Measurements from ENCODE around the gene SPAG7. TPM values are rescaled to one million over a fixed set of nuclear protein-coding genes. Genes with fewer than 3 reads are reported as not detected.
"Not testable (repeated sequence)": the region's sequence is repeated elsewhere in the genome, so short reads cannot be mapped to it uniquely, and the experiment has no call there.

Gene SPAG7
- total RNA-seq, 1 donor from 2014 or later: 60.0 TPM

- intact Hi-C loops (cut with micrococcal nuclease): loop anchor here (1.0 to 5.0 kb wide), 12 partner anchors 8 to 678 kb away; partner anchors contain the start of genes ANKFY1, ARRB2, CAMTA2 and DERL2
Observed at GRCh38 chr17:4939796-4940554, 27.6 kb downstream of the SPAG7 start, which contains the start of the genes RNF167 and SLC25A11. RNF167 (plus strand) TSS chr17:4940268; CDS start chr17:4940910, 642 bp downstream. SLC25A11 (minus strand) TSS chr17:4940046; CDS start chr17:4939910, 136 bp downstream.

DNA sequence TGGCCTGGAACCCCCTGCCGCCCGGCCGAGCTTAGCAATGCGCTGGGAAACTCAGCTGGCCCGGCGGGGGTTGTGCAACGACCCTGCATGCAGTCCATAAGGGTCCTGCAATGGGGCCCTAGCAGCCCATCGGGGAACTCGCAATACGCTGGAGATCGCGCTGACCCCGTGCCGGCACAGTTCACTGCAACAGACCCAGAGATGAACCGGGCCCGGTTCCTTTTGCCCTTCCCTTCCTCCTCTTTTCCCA, 28.1 kb downstream of the SPAG7 start:
- intact Hi-C loops (cut with micrococcal nuclease): no loop called here

GRCh38 chr17:4938688-4939545, 28.7 kb downstream of the SPAG7 start:
- intact Hi-C loops (cut with micrococcal nuclease): no loop called here

DNA sequence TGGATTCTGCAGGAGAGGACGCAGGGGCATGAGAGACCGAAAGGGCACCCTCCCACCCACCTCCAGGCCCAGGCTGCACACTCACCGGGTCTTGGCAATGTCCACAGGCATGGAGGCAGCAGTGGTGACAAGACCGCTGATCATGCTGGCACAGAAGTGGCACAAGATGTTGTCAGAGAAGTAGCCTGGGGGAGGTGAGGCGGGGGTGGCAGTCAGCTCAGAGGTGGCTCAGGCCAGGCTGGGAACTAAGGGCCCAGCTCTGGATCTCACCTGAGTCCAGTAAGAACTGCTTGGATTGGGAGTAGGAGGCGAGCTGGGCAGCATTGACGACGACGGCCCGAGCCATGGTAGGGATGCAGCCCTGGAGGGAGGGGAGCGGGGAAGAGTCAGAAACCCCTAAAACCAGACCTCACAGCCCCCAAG, 29.5 kb downstream of the SPAG7 start:
- intact Hi-C loops (cut with micrococcal nuclease): no loop called here

GRCh38 chr17:4937553-4937952, 30.1 kb downstream of the SPAG7 start:
- intact Hi-C loops (cut with micrococcal nuclease): no loop called here

DNA sequence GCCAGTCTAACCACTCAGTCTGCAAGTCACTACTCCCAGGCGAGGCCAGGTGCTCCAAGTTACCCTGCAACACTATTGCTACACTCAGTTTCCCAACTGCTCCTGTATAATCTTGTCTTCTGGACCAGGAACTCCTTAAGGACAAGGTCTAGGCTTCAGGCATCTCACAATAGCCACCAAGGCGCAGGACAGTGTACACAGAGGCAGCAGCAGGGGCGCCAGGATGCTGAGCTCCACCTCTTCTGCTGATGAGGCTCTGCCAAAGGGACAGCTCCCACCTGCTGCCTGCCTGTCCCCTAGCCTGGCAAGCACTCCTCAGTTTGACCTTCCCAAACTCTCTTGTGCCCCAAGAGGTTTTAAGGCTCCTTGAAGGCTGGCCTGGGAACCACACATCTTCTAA, 31.2 kb downstream of the SPAG7 start:
- intact Hi-C loops (cut with micrococcal nuclease): no loop called here

GRCh38 chr17:4935650-4936049, 32.0 kb downstream of the SPAG7 start:
- intact Hi-C loops (cut with micrococcal nuclease): no loop called here

- intact Hi-C loops (cut with micrococcal nuclease): no loop called here
Observed at GRCh38 chr17:4934173-4934979, 33.2 kb downstream of the SPAG7 start.

GRCh38 chr17:4933646-4934045, 34.0 kb downstream of the SPAG7 start:
- intact Hi-C loops (cut with micrococcal nuclease): no loop called here

DNA sequence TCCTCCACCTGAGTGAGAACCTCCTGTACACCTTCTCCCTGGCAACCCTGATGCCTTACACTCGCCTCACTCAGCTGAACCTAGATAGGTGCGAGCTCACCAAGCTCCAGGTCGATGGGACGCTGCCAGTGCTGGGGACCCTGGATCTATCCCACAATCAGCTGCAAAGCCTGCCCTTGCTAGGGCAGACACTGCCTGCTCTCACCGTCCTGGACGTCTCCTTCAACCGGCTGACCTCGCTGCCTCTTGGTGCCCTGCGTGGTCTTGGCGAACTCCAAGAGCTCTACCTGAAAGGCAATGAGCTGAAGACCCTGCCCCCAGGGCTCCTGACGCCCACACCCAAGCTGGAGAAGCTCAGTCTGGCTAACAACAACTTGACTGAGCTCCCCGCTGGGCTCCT, 34.9 kb downstream of the SPAG7 start:
- intact Hi-C loops (cut with micrococcal nuclease): no loop called here

GRCh38 chr17:4931963-4932362, 35.7 kb downstream of the SPAG7 start, which contains the start of gene GP1BA:
GP1BA (plus strand) TSS chr17:4932277; CDS start chr17:4932605, 328 bp downstream.
- intact Hi-C loops (cut with micrococcal nuclease): no loop called here

GRCh38 chr17:4928881-4929280, 38.7 kb downstream of the SPAG7 start:
- intact Hi-C loops (cut with micrococcal nuclease): no loop called here

DNA sequence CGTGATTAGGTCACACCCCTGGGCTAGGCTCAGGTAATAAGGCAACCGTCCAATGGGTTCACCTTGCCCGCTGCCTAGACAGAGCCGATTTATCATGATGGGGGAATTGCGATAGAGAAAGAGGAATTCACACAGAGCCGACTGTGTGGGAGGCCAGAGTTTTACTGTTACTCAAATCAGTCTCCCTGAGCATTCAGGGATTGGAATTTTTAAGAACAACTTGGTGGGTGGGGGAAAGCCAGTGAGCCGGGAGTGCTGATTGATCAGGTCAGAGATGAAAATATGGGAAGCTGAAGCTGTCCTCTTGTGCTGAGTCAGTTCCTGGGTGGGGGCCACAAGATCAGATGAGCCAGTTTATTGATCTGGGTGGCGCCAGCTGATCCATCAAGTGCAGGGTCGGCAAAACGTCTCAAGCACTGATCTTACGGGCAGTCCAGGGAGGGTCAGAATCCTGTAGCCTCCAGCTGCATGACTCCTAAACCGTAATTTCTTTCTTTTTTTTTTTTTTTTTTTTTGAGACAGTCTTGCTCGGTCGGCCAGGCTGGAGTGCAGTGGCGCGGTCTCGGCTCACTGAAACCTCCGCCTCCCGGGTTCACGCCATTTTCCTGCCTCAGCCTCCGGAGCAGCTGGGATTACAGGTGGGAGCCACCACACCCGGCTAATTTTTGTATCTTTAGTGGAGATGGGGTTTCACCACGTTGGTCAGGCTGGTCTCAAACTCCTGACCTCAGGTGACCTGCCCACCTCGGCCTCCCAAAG, 40.9 kb downstream of the SPAG7 start:
- intact Hi-C loops (cut with micrococcal nuclease): not testable (repeated sequence)

DNA sequence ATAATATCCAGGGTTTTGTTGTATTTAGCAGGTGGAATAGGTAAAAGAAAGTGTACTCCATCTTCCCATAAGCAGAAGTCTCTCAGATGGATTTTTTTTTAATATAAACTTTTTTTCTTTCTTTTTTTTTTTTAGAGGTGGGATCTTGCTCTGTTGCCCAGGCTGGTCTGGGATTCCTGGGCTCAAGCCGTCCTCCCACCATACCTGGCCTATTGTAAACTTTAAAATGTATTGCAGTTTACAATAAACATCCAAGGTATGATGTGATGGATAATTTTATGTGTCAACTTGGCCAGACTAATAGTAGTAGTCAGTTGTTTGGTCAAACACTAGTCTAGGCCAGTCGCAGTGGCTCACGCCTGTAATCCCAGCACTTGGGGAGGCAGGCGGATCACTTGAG, 46.3 kb downstream of the SPAG7 start:
- intact Hi-C loops (cut with micrococcal nuclease): no loop called here

DNA sequence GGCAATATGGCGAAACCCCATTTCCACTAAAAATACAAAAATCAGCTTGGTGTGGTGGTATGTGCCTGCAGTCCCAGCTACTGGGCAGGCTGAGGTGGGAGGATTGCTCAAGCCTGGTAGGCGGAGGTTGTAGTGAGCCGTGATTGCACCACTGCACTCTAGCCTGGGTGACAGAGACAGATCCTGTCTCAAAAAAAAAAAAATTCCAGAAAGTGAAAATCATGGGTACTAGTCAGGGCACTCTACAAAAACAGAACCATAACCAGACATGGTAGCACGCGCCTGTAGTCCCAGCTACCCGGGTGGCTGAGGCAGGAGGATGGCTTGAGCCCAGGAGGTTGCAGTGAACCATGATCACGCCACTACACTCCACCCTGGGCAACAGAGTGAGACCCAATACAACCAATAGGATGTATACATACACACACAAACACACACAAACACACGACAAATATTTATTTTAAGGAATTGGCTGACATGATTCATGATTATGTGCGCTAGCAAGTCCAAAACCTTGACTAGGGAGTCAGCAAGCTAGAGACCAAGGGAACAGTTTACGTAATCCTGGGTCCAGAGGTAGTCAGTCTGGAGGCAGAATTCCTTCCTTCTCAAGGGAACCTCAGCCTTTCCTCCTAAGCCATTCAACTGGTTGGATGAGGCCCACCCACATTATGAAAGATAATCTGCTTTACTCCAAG, 47.1 kb downstream of the SPAG7 start:
- intact Hi-C loops (cut with micrococcal nuclease): no loop called here

DNA sequence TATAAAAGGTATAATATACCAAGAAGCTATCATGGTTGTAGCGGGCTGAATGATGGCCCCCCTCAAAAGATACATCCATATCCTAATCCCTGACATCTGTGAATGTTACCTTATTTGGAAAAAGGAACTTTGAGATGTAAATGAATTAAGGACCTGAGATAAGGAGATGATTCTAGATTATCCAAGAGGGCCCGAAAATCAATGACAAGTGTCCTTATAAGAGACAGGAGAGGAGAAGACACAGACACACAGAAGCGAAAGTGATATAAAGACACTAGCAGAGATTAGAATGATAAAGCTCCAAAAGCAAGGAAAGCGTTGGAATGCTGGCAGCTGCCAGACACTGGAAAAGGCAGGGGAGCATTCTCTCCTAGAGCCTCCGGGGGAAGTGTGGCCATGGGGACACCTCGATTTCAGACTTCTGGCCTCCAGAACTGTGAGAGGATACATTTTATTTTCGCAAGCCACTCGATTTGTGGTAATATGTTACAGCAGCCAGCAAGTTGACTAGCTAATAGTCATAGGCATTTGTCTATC, 48.0 kb downstream of the SPAG7 start:
- intact Hi-C loops (cut with micrococcal nuclease): no loop called here

DNA sequence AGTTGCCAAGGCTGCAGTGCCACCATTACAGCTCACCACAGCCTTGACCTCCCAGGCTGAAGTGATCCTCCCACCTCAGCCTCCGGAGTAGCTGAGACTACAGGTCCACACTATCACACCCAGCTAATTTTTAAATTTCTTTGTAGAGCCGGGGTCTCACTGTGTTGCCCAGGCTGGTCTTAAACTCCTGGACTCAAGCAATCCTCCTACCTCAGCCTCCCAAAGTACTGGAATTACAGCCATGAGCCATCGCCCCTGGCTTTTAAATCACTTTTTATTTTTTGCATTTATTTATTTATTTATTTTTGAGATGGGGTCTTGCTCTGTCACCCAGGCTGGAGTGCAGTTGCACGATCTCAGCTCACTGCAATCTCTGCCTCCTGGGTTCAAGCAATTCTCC, 53.1 kb downstream of the SPAG7 start:
- intact Hi-C loops (cut with micrococcal nuclease): not testable (repeated sequence)

DNA sequence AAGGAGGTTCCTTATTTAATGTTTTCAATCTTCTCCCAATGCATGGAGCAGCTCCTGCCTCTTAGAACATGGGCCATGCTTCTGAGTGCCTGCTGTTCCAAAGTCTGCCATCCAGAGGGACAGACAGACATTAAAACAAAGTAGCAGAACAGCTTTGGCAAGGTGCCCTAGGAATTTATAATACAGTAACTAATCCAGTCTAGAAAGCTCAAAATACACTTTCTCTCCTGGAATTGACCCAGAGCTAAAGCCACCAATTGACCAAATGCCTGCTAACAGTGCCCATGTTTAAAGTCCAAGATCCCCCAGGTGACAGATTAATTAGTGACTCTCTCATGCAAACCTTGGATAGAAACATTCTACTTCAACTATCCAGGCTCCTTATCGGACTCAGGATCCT, 53.6 kb downstream of the SPAG7 start:
- intact Hi-C loops (cut with micrococcal nuclease): no loop called here
